ENCODE measurements around the gene LSM6.

- TF ChIP-seq EZH2 (IDR thresholded peaks at IDR 0.05; ENCODE audit: insufficient read depth, poor library complexity, severe bottlenecking) (no peak), EZH2phosphoT487 (IDR thresholded peaks at IDR 0.05; ENCODE audit: insufficient read depth, low read depth) (no peak)
Measured at GRCh38 chr4:146132445-146132844, 43.1 kb upstream of the LSM6 start.
